K562 (cell line): ENCODE data around the gene CIAO3. TPM values are rescaled to one million over a fixed set of nuclear protein-coding genes. Genes with fewer than 3 reads are reported as not detected.

Experiments used
- EGR1 ChIP-seq: fragments of 450-650 bp; conservative IDR thresholded peaks from 2 replicates; pipeline ENCODE4 v1.6.1; 2017; ENCODE audit warnings: mild to moderate bottlenecking
- JUN ChIP-seq, 2 experiments: sonication (generic) in 1 of 2; formaldehyde crosslinking in 1 of 2; IDR thresholded peaks; 2 replicates each; pipeline versions ENCODE4 v1.6.1 to v1.8.0; 2012 to 2022; ENCODE audit warnings: borderline replicate concordance in 2 of 2, mild to moderate bottlenecking in 2 of 2, improper control_type of control experiment in 1 of 2, low read depth in 1 of 2, low read length in 1 of 2, missing genetic modification reagents in 1 of 2
- MTA1 ChIP-seq: fragments of 450-650 bp; IDR thresholded peaks from 2 replicates; pipeline ENCODE4 v1.6.1; 2017; ENCODE audit warnings: borderline replicate concordance
- NCOA4 ChIP-seq: fragments of 450-650 bp; IDR thresholded peaks from 2 replicates; pipeline ENCODE4 v1.6.1; 2018; ENCODE audit warnings: mild to moderate bottlenecking; ENCODE audit not compliant: partially characterized antibody
- NFYB ChIP-seq: IDR thresholded peaks from 2 replicates; pipeline ENCODE4 v1.6.1; 2011; ENCODE audit warnings: mild to moderate bottlenecking, moderate library complexity; ENCODE audit not compliant: insufficient read length; ENCODE audit errors: extremely low read depth
- PCBP2 ChIP-seq: fragments of 200-400 bp; formaldehyde crosslinking; IDR thresholded peaks from 2 replicates; pipeline ENCODE4 v1.6.1; 2018; ENCODE audit warnings: low read length, low read depth, mild to moderate bottlenecking, moderate library complexity; ENCODE audit not compliant: poor library complexity, severe bottlenecking
- PHF20 ChIP-seq: fragments of 450-650 bp; IDR thresholded peaks from 2 replicates; pipeline ENCODE4 v1.6.1; 2018; ENCODE audit not compliant: partially characterized antibody
- POLR2A ChIP-seq: fragments of 450-650 bp; conservative IDR thresholded peaks from 2 replicates; pipeline ENCODE4 v1.6.1; 2016
- POLR2G ChIP-seq: fragments of 200-400 bp; formaldehyde crosslinking; IDR thresholded peaks from 2 replicates; pipeline ENCODE4 v1.6.1; 2017; ENCODE audit warnings: low read depth, mild to moderate bottlenecking, antibody characterized with exemption, low read length, moderate library complexity
- SAFB ChIP-seq: fragments of 200-400 bp; formaldehyde crosslinking; IDR thresholded peaks from 2 replicates; pipeline ENCODE4 v1.6.1; 2017; ENCODE audit warnings: low read depth, low read length, borderline replicate concordance
- SMARCE1 ChIP-seq: fragments of 450-650 bp; IDR thresholded peaks from 2 replicates; pipeline ENCODE4 v1.7.1; 2016; ENCODE audit warnings: mild to moderate bottlenecking
- TAF9B ChIP-seq: fragments of 450-650 bp; IDR thresholded peaks from 2 replicates; pipeline ENCODE4 v1.6.1; 2018; ENCODE audit warnings: mild to moderate bottlenecking; ENCODE audit not compliant: partially characterized antibody
- TEAD4 ChIP-seq, 2 experiments: sonication (generic) in 1 of 2; formaldehyde crosslinking in 1 of 2; IDR thresholded peaks; 2 replicates each; pipeline versions ENCODE4 v1.6.1 to v1.8.0; 2012 to 2022; ENCODE audit warnings: borderline replicate concordance in 1 of 2, inconsistent platforms in 1 of 2, low read length in 1 of 2, mild to moderate bottlenecking in 1 of 2, missing genetic modification reagents in 1 of 2
- ZBTB43 ChIP-seq: sonication (generic); formaldehyde crosslinking; IDR thresholded peaks from 2 replicates; pipeline ENCODE4 v1.8.0; 2023; ENCODE audit warnings: mild to moderate bottlenecking, missing genetic modification reagents
- ZKSCAN8 ChIP-seq: fragments of 200-800 bp; sonication (Bioruptor generic); IDR thresholded peaks from 2 replicates; pipeline ENCODE4 v1.6.1; 2016; ENCODE audit warnings: missing genetic modification characterization, missing compliant biosample characterization
- ZNF277 ChIP-seq: fragments of 250-450 bp; sonication (Bioruptor Pico); IDR thresholded peaks from 2 replicates; pipeline ENCODE4 v1.8.0; 2022; ENCODE audit warnings: inconsistent platforms, mild to moderate bottlenecking, moderate library complexity, borderline replicate concordance
- ZNF311 ChIP-seq: fragments of 250-450 bp; sonication (Bioruptor Pico); IDR thresholded peaks from 2 replicates; pipeline ENCODE4 v1.4.0; 2020; ENCODE audit warnings: mild to moderate bottlenecking, moderate library complexity
- ZNF551 ChIP-seq: fragments of 250-450 bp; sonication (Bioruptor Pico); IDR thresholded peaks from 2 replicates; pipeline ENCODE4 v1.5.0; 2021; ENCODE audit warnings: mild to moderate bottlenecking, moderate library complexity
- ZNF561 ChIP-seq: fragments of 450-650 bp; formaldehyde crosslinking; conservative IDR thresholded peaks from 2 replicates; pipeline ENCODE4 v1.4.0; 2020; ENCODE audit warnings: mild to moderate bottlenecking, moderate library complexity
- ZNF707 ChIP-seq: fragments of 250-450 bp; sonication (Bioruptor Pico); conservative IDR thresholded peaks from 2 replicates; pipeline ENCODE4 v1.8.0; 2022; ENCODE audit warnings: inconsistent platforms, mild to moderate bottlenecking, moderate library complexity
- polyA plus RNA-seq, 8 experiments: library from polyadenylated mRNA; depleted of rRNA in 4 of 8; stranded (reverse) in 5 of 8; unstranded in 3 of 8; fragments of >200 nt; fragmentation: Nextera tagmentation in 2 of 8; fragmentation: Illumina TruSeq in 1 of 8; extraction: Ambion mirVana in 2 of 8; extraction: Trizol in 1 of 8; gene quantifications; 2 replicates each; pipeline versions ENCODE4 v1.2.1 to v1.2.3, GENCODE V29; 2011 to 2014; ENCODE audit warnings: inconsistent platforms in 1 of 8, missing spikeins in 1 of 8
- total RNA-seq, 7 experiments: library from RNA; depleted of rRNA in 6 of 7; stranded (reverse); fragments of >200 nt in 6 of 7; fragmentation: Illumina TruSeq in 2 of 7; extraction: Trizol in 2 of 7; gene quantifications; 2 replicates each; pipeline versions ENCODE4 v1.2.1 to v1.2.3, GENCODE V29; 2011 to 2021; ENCODE audit warnings: low replicate concordance in 1 of 7
- TF ChIP-seq, protein P1 (sequence below), 3 experiments: fragments of 200-800 bp in 1 of 3; fragments of 250-450 bp in 1 of 3; fragments of 450-650 bp in 1 of 3; sonication (Bioruptor Pico) in 1 of 3; sonication (Bioruptor generic) in 1 of 3; formaldehyde crosslinking in 1 of 3; IDR thresholded peaks; 2 replicates each; pipeline versions ENCODE4 v1.6.1 to v1.8.0; 2016 to 2022; ENCODE audit warnings: mild to moderate bottlenecking in 2 of 3, missing genetic modification characterization in 2 of 3, missing compliant biosample characterization in 1 of 3, moderate library complexity in 1 of 3

The CIAO3 gene
- total and polyA plus RNA-seq, 9 of the 15 experiments (the other 6 are each of a cell fraction or from before 2014, with no cell fraction given), result 2.2 to 35.6 (median 18.7) TPM

GRCh38 chr16:709566-710499 lies 31.0 kb downstream of the CIAO3 start (continued):
- TF ChIP-seq TAF9B (no peak), ZKSCAN8 (CRISPR knock-in tag) (no peak), NFYB (no peak), PHF20 (no peak), ZNF561 (CRISPR knock-in tag) (no peak), NCOA4 (no peak), ZBTB43 (CRISPR knock-in tag) (no peak), SAFB (no peak), ZNF277 (CRISPR knock-in tag) (no peak), POLR2G (no peak), ZNF707 (CRISPR knock-in tag) (no peak), POLR2A (no peak), MTA1 (no peak), EGR1 (peak; percentile 37; the same call in 1 of the 2 replicates), ZNF311 (CRISPR knock-in tag) (no peak), PCBP2 (no peak), SMARCE1 (no peak), JUN (IDR thresholded peaks at IDR 0.05; ENCODE audit: borderline replicate concordance, low read depth, low read length) (peak; percentile 36; the same call in 1 of the 2 replicates), JUN (CRISPR knock-in tag; IDR thresholded peaks at IDR 0.05; ENCODE audit: borderline replicate concordance) (no peak), ZNF551 (CRISPR knock-in tag) (no peak), TEAD4 (IDR thresholded peaks at IDR 0.05; ENCODE audit: low read length) (no peak), TEAD4 (CRISPR knock-in tag; IDR thresholded peaks at IDR 0.05; ENCODE audit: borderline replicate concordance) (no peak)
- TF ChIP-seq, protein P1, sequence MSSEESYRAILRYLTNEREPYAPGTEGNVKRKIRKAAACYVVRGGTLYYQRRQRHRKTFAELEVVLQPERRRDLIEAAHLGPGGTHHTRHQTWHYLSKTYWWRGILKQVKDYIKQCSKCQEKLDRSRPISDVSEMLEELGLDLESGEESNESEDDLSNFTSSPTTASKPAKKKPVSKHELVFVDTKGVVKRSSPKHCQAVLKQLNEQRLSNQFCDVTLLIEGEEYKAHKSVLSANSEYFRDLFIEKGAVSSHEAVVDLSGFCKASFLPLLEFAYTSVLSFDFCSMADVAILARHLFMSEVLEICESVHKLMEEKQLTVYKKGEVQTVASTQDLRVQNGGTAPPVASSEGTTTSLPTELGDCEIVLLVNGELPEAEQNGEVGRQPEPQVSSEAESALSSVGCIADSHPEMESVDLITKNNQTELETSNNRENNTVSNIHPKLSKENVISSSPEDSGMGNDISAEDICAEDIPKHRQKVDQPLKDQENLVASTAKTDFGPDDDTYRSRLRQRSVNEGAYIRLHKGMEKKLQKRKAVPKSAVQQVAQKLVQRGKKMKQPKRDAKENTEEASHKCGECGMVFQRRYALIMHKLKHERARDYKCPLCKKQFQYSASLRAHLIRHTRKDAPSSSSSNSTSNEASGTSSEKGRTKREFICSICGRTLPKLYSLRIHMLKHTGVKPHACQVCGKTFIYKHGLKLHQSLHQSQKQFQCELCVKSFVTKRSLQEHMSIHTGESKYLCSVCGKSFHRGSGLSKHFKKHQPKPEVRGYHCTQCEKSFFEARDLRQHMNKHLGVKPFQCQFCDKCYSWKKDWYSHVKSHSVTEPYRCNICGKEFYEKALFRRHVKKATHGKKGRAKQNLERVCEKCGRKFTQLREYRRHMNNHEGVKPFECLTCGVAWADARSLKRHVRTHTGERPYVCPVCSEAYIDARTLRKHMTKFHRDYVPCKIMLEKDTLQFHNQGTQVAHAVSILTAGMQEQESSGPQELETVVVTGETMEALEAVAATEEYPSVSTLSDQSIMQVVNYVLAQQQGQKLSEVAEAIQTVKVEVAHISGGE (CRISPR knock-in tag; IDR thresholded peaks at IDR 0.05), result no peak
